WTC11 (cell line): ENCODE results near the gene SLC25A14. TPM values are rescaled to one million over a fixed set of nuclear protein-coding genes. Genes with fewer than 3 reads are reported as not detected.

ENCODE experiments used
- ATAC-seq: fragments of 200-7000 bp; cut with Tn5 transposase; 2 replicates; pipeline ENCODE4 v1.10.0; 2021; ENCODE audit warnings: mild to moderate bottlenecking, moderate library complexity
- CTCF ChIA-PET: fragments of 300-600 bp; sonication (Branson Sonifier 250); formaldehyde crosslinking; loops from one replicate; lab custom pipeline; 2021; ENCODE audit warnings: antibody characterized with exemption; lab: Charles Lee
- POLR2A ChIA-PET: fragments of 350-600 bp; sonication (Branson Sonifier 250); formaldehyde crosslinking; loops from one replicate; lab custom pipeline; 2021; ENCODE audit warnings: antibody characterized with exemption; lab: Charles Lee
- DNase-seq: peaks from one replicate; pipeline ENCODE4 v3.0.0; 2021; ENCODE audit warnings: low spot score
- H3K27ac Mint-ChIP-seq: 2 replicates; pipeline ENCODE4 v1.8.0; 2021; ENCODE audit warnings: mixed read lengths
- H3K27me3 Mint-ChIP-seq: 2 replicates; pipeline ENCODE4 v1.8.0; 2021; ENCODE audit warnings: low read depth, mild to moderate bottlenecking, moderate library complexity, mixed read lengths
- H3K36me3 Mint-ChIP-seq: 2 replicates; pipeline ENCODE4 v1.8.0; 2021; ENCODE audit warnings: mixed read lengths
- H3K4me1 Mint-ChIP-seq: 2 replicates; pipeline ENCODE4 v1.8.0; 2022; ENCODE audit warnings: mixed read lengths
- H3K4me3 Mint-ChIP-seq: 2 replicates; pipeline ENCODE4 v1.8.0; 2021; ENCODE audit warnings: mild to moderate bottlenecking, moderate library complexity, mixed read lengths
- H3K9me3 Mint-ChIP-seq: 2 replicates; pipeline ENCODE4 v1.8.0; 2021; ENCODE audit warnings: mixed read lengths
- ATF1 ChIP-seq: sonication (generic); formaldehyde crosslinking; IDR thresholded peaks from 2 replicates; pipeline ENCODE4 v1.8.1; 2023; ENCODE audit warnings: mild to moderate bottlenecking, moderate library complexity, missing genetic modification reagents
- CREB1 ChIP-seq: sonication (generic); formaldehyde crosslinking; IDR thresholded peaks from 2 replicates; pipeline ENCODE4 v1.8.0; 2023; ENCODE audit warnings: mild to moderate bottlenecking, missing genetic modification reagents
- GABPB1 ChIP-seq: sonication (generic); formaldehyde crosslinking; IDR thresholded peaks from 2 replicates; pipeline ENCODE4 v1.8.1; 2023; ENCODE audit warnings: mild to moderate bottlenecking, missing genetic modification reagents
- NFE2L1 ChIP-seq: sonication (generic); formaldehyde crosslinking; IDR thresholded peaks from 2 replicates; pipeline ENCODE4 v1.8.1; 2023; ENCODE audit warnings: missing genetic modification reagents
- SMAD3 ChIP-seq: sonication (generic); formaldehyde crosslinking; IDR thresholded peaks from 2 replicates; pipeline ENCODE4 v1.8.0; 2022; ENCODE audit warnings: missing genetic modification reagents, mild to moderate bottlenecking, borderline replicate concordance
- SP1 ChIP-seq: sonication (generic); formaldehyde crosslinking; conservative IDR thresholded peaks from 2 replicates; pipeline ENCODE4 v1.8.1; 2022; ENCODE audit warnings: missing genetic modification reagents
- TEAD4 ChIP-seq: sonication (generic); formaldehyde crosslinking; IDR thresholded peaks from 2 replicates; pipeline ENCODE4 v1.8.0; 2022; ENCODE audit warnings: mild to moderate bottlenecking, missing genetic modification reagents
- ZNF232 ChIP-seq: sonication (generic); formaldehyde crosslinking; IDR thresholded peaks from 2 replicates; pipeline ENCODE4 v1.8.0; 2022; ENCODE audit warnings: mild to moderate bottlenecking, missing genetic modification reagents
- total RNA-seq: library from RNA; stranded (reverse); gene quantifications from 3 replicates; pipeline ENCODE4 v1.2.3, GENCODE V29; 2021
- TF ChIP-seq, protein P1 (sequence below): sonication (generic); formaldehyde crosslinking; conservative IDR thresholded peaks from 2 replicates; pipeline ENCODE4 v1.8.1; 2022; ENCODE audit warnings: mild to moderate bottlenecking, missing genetic modification reagents
- TF ChIP-seq, protein P2 (sequence below): fragments of 250-450 bp; sonication (Bioruptor Pico); IDR thresholded peaks from 2 replicates; pipeline ENCODE4 v1.9.0; 2021; ENCODE audit warnings: mild to moderate bottlenecking
- TF ChIP-seq, protein P3 (sequence below): sonication (generic); formaldehyde crosslinking; IDR thresholded peaks from 2 replicates; pipeline ENCODE4 v1.8.1; 2023; ENCODE audit warnings: mild to moderate bottlenecking, missing genetic modification reagents, borderline replicate concordance
- TF ChIP-seq, protein P4 (sequence below): fragments of 250-450 bp; sonication (Bioruptor Pico); conservative IDR thresholded peaks from 2 replicates; pipeline ENCODE4 v1.9.0; 2021; ENCODE audit warnings: mild to moderate bottlenecking
- TF ChIP-seq, protein P5 (sequence below): sonication (generic); formaldehyde crosslinking; IDR thresholded peaks from 2 replicates; pipeline ENCODE4 v1.8.1; 2023; ENCODE audit warnings: mild to moderate bottlenecking, missing genetic modification reagents
- TF ChIP-seq, protein P6 (sequence below): sonication (generic); formaldehyde crosslinking; IDR thresholded peaks from 2 replicates; pipeline ENCODE4 v1.8.1; 2022; ENCODE audit warnings: low read depth, missing genetic modification reagents, borderline replicate concordance
- TF ChIP-seq, protein P7 (sequence below): fragments of 250-450 bp; sonication (Bioruptor Pico); IDR thresholded peaks from 2 replicates; pipeline ENCODE4 v1.9.0; 2021; ENCODE audit warnings: moderate library complexity, mild to moderate bottlenecking, inconsistent platforms, borderline replicate concordance
- TF ChIP-seq, protein P8 (sequence below): sonication (generic); formaldehyde crosslinking; IDR thresholded peaks from 2 replicates; pipeline ENCODE4 v1.8.0; 2022; ENCODE audit warnings: mild to moderate bottlenecking, missing genetic modification reagents

Gene SLC25A14
- total RNA-seq, 1 experiment from 2014 or later, result 21.2 TPM

DNA sequence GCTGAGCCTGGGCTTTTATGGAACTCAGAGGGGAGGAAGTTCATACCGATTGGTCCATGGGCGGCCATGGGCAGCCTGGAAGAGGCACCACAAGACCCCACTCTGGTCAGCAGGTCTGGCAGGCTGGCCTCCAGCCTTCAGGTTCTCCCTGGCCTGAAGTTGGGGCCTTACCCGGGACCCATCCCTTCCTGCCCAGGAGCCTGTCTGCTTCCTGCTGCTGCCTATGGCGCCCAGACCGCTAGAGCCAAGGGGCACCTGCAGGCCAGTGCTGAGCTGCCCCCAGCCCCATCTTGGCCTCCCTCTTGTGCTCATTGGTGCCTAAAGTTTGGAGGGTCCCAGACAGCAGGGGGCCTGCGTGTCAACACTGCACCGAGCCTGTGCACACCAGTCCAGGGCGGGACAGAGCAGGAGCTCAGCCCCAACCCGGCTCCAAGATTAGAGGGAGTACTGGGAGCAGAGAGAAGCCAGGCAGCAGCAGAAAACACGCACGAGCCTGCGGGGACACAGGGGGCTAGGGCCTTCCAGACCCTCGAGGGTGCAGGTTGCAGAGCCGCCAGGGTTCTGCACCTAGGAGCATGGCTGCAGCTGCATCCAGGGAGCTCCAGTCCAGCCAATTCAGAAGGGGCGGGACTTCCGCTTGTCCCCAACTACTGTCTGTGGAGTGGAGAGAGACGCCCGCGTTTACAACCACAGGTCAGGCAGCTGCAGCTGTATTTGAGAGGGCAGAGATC, 40.3 kb upstream of the SLC25A14 start:
- Mint-ChIP-seq H3K27ac (no peak overlapping the region), H3K4me1 (no peaks in the 10 kb centered on the region), H3K36me3 (no peaks in the 10 kb centered on the region), H3K4me3 (no peak overlapping the region), H3K27me3 (no peaks in the 10 kb centered on the region; the same call in 1 of the 2 replicates), H3K9me3 (peaks cover 5% of the 10 kb centered on the region)
- ChIA-PET POLR2A (no interaction called here), CTCF (no interaction called here)
- no peak for DNase-seq
- TF ChIP-seq TEAD4 (CRISPR knock-in tag), result no peak
- no peak for TF ChIP-seq GABPB1
- no peak for TF ChIP-seq CREB1 (CRISPR knock-in tag)
- TF ChIP-seq NFE2L1 (CRISPR knock-in tag), result no peak
- TF ChIP-seq, protein P1, sequence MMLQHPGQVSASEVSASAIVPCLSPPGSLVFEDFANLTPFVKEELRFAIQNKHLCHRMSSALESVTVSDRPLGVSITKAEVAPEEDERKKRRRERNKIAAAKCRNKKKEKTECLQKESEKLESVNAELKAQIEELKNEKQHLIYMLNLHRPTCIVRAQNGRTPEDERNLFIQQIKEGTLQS (CRISPR knock-in tag), result no peak
- TF ChIP-seq ATF1 (CRISPR knock-in tag), result no peak
- no peak for TF ChIP-seq SP1 (CRISPR knock-in tag)
- TF ChIP-seq ZNF232 (CRISPR knock-in tag), result no peak
- TF ChIP-seq, protein P2, sequence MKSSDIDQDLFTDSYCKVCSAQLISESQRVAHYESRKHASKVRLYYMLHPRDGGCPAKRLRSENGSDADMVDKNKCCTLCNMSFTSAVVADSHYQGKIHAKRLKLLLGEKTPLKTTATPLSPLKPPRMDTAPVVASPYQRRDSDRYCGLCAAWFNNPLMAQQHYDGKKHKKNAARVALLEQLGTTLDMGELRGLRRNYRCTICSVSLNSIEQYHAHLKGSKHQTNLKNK, result no peak
- TF ChIP-seq, protein P3, sequence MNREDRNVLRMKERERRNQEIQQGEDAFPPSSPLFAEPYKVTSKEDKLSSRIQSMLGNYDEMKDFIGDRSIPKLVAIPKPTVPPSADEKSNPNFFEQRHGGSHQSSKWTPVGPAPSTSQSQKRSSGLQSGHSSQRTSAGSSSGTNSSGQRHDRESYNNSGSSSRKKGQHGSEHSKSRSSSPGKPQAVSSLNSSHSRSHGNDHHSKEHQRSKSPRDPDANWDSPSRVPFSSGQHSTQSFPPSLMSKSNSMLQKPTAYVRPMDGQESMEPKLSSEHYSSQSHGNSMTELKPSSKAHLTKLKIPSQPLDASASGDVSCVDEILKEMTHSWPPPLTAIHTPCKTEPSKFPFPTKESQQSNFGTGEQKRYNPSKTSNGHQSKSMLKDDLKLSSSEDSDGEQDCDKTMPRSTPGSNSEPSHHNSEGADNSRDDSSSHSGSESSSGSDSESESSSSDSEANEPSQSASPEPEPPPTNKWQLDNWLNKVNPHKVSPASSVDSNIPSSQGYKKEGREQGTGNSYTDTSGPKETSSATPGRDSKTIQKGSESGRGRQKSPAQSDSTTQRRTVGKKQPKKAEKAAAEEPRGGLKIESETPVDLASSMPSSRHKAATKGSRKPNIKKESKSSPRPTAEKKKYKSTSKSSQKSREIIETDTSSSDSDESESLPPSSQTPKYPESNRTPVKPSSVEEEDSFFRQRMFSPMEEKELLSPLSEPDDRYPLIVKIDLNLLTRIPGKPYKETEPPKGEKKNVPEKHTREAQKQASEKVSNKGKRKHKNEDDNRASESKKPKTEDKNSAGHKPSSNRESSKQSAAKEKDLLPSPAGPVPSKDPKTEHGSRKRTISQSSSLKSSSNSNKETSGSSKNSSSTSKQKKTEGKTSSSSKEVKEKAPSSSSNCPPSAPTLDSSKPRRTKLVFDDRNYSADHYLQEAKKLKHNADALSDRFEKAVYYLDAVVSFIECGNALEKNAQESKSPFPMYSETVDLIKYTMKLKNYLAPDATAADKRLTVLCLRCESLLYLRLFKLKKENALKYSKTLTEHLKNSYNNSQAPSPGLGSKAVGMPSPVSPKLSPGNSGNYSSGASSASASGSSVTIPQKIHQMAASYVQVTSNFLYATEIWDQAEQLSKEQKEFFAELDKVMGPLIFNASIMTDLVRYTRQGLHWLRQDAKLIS, result no peak
- peak; percentile 63 for ATAC-seq

DNA sequence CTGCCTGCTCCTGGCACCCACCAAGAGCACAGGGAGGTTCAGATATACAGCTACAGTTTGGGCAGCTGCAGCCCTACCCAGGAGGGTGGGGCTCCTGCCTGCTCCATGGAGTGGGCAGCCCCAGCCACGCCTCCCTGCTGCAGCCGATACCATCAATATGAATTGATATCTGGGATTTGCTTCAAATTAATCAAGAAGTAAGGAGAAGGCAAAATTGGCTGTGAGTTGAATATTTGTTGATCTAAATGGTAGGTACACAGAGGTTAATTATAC, 39.8 kb upstream of the SLC25A14 start:
- no peak for ATAC-seq
- Mint-ChIP-seq H3K4me1 (no peaks in the 10 kb centered on the region), H3K27me3 (no peaks in the 10 kb centered on the region; the same call in 1 of the 2 replicates), H3K27ac (no peak overlapping the region), H3K4me3 (no peak overlapping the region), H3K36me3 (no peaks in the 10 kb centered on the region), H3K9me3 (peaks cover 5% of the 10 kb centered on the region)
- ChIA-PET POLR2A (no interaction called here), CTCF (no interaction called here)
- TF ChIP-seq, protein P4, sequence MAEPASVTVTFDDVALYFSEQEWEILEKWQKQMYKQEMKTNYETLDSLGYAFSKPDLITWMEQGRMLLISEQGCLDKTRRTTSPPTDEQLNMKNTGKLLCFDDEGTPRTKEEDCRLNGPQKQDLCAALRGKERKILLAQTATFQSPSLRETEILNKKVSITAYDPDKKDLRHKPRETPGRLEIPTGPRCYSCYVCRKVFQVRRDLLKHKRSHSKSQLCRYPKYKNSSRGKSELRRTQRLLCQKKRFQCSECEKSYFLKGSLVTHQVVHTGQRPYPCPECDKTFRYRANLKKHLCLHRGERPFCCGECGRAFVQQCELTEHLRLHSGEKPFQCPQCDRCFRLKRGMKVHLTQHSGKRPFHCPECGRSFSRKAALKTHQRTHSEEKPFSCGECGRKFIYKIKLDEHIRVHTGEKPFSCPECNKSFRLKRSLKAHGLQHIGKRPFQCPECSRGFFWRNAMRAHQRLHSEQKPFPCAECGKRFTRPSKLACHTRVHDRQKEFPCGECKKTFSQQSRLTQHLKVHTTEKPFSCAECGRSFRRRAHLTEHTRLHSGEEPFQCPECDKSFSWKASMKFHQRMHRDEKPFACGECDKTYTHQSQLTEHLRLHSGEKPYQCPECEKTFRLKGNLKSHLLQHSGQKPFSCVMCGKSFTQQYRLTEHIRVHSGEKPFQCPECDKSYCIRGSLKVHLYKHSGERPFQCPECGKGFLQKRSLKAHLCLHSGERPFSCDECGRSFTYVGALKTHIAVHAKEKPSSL (CRISPR knock-in tag), result no peak
- TF ChIP-seq, protein P5, sequence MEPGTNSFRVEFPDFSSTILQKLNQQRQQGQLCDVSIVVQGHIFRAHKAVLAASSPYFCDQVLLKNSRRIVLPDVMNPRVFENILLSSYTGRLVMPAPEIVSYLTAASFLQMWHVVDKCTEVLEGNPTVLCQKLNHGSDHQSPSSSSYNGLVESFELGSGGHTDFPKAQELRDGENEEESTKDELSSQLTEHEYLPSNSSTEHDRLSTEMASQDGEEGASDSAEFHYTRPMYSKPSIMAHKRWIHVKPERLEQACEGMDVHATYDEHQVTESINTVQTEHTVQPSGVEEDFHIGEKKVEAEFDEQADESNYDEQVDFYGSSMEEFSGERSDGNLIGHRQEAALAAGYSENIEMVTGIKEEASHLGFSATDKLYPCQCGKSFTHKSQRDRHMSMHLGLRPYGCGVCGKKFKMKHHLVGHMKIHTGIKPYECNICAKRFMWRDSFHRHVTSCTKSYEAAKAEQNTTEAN (CRISPR knock-in tag), result no peak
- TF ChIP-seq, protein P6, sequence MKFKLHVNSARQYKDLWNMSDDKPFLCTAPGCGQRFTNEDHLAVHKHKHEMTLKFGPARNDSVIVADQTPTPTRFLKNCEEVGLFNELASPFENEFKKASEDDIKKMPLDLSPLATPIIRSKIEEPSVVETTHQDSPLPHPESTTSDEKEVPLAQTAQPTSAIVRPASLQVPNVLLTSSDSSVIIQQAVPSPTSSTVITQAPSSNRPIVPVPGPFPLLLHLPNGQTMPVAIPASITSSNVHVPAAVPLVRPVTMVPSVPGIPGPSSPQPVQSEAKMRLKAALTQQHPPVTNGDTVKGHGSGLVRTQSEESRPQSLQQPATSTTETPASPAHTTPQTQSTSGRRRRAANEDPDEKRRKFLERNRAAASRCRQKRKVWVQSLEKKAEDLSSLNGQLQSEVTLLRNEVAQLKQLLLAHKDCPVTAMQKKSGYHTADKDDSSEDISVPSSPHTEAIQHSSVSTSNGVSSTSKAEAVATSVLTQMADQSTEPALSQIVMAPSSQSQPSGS, result no peak
- TF ChIP-seq, protein P7, sequence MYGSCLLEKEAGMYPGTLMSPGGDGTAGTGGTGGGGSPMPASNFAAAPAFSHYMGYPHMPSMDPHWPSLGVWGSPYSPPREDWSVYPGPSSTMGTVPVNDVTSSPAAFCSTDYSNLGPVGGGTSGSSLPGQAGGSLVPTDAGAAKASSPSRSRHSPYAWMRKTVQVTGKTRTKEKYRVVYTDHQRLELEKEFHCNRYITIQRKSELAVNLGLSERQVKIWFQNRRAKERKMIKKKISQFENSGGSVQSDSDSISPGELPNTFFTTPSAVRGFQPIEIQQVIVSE, result no peak
- no peak for TF ChIP-seq SMAD3 (CRISPR knock-in tag)
- TF ChIP-seq, protein P8, sequence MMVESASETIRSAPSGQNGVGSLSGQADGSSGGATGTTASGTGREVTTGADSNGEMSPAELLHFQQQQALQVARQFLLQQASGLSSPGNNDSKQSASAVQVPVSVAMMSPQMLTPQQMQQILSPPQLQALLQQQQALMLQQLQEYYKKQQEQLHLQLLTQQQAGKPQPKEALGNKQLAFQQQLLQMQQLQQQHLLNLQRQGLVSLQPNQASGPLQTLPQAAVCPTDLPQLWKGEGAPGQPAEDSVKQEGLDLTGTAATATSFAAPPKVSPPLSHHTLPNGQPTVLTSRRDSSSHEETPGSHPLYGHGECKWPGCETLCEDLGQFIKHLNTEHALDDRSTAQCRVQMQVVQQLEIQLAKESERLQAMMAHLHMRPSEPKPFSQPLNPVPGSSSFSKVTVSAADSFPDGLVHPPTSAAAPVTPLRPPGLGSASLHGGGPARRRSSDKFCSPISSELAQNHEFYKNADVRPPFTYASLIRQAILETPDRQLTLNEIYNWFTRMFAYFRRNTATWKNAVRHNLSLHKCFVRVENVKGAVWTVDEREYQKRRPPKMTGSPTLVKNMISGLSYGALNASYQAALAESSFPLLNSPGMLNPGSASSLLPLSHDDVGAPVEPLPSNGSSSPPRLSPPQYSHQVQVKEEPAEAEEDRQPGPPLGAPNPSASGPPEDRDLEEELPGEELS (CRISPR knock-in tag), result no peak
- TF ChIP-seq ZNF232 (CRISPR knock-in tag), result no peak
- no peak for DNase-seq
